ENCODE data around the gene CHM.

GRCh38 chrX:86013792-86014191 lies 33.6 kb downstream of the CHM start:
- TF ChIP-seq POLR2A (IDR thresholded peaks at IDR 0.05) (no peak), CTCF (IDR thresholded peaks at IDR 0.05) (no peak)

All from esophagus squamous epithelium (tissue), 4 donors.